Measurements from ENCODE around the gene MACROD2. TPM values are rescaled to one million over a fixed set of nuclear protein-coding genes. Genes with fewer than 3 reads are reported as not detected.

The MACROD2 gene
- total RNA-seq, 1 donor from 2014 or later: 2.4 TPM

DNA sequence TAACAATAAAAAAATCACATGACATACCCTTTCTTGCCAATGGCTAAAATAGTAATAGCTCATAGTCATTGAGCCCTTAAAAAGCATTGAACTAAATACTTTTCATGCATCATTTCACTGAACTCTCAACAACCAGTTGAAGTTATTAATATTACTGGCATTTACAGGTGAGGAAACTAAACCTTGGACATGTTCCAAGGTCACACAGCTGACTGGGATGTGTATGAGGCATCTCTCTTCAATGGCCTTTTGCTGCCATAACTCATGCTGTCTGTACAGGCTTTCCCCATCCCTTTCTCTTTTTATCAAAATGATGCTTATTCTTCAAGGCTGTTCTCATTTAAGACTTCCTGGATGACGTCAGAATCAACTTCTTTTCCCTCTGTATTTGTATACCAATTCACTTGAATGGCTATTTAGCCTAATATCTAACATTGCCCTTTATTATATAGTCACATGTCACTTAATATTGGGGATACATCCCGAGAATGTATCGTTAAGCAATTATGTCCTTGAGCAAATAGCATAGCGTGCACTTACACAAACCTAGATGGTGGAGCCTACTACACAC is 2101.5 kb downstream of the MACROD2 start:
- Mint-ChIP-seq H3K4me3 (ENCODE audit: unreplicated experiment) (no peak overlapping the region), H3K4me1 (ENCODE audit: low read depth, unreplicated experiment) (no peaks in the 10 kb centered on the region), H3K36me3 (ENCODE audit: low read depth, unreplicated experiment) (no peaks in the 10 kb centered on the region), H3K9me3 (ENCODE audit: unreplicated experiment) (peaks cover 3% of the 10 kb centered on the region), H3K27me3 (ENCODE audit: low read depth, unreplicated experiment) (peaks cover 8% of the 10 kb centered on the region), H3K27ac (ENCODE audit: unreplicated experiment) (no peak overlapping the region)
- FAIRE-seq (no peak), DNase-seq (ENCODE audit: low read depth) (no peak)
- Histone ChIP-seq H2AFZ (ENCODE audit: low read depth, low read length) (no peak overlapping the region), H4K20me1 (ENCODE audit: insufficient read depth, low read length) (no peaks in the 10 kb centered on the region), H3K4me3 (ENCODE audit: insufficient read depth, low read depth, low read length) (no peak overlapping the region), H3K4me2 (ENCODE audit: low read length) (no peak overlapping the region), H3K9ac (ENCODE audit: low read length) (no peak overlapping the region), H3K36me3 (ENCODE audit: insufficient read depth, low read length) (no peaks in the 10 kb centered on the region), H3K9me3 (ENCODE audit: insufficient read depth, low read depth, low read length) (peaks cover 3% of the 10 kb centered on the region), H3K79me2 (ENCODE audit: insufficient read depth, low read length) (no peaks in the 10 kb centered on the region), H3K27me3 (ENCODE audit: insufficient read depth, low read length) (no peaks in the 10 kb centered on the region), H3K27ac (ENCODE audit: low read depth, low read length) (no peak overlapping the region), H3K4me1 (ENCODE audit: insufficient read depth, low read length) (no peaks in the 10 kb centered on the region)
- TF ChIP-seq, protein P1, sequence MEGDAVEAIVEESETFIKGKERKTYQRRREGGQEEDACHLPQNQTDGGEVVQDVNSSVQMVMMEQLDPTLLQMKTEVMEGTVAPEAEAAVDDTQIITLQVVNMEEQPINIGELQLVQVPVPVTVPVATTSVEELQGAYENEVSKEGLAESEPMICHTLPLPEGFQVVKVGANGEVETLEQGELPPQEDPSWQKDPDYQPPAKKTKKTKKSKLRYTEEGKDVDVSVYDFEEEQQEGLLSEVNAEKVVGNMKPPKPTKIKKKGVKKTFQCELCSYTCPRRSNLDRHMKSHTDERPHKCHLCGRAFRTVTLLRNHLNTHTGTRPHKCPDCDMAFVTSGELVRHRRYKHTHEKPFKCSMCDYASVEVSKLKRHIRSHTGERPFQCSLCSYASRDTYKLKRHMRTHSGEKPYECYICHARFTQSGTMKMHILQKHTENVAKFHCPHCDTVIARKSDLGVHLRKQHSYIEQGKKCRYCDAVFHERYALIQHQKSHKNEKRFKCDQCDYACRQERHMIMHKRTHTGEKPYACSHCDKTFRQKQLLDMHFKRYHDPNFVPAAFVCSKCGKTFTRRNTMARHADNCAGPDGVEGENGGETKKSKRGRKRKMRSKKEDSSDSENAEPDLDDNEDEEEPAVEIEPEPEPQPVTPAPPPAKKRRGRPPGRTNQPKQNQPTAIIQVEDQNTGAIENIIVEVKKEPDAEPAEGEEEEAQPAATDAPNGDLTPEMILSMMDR (IDR thresholded peaks at IDR 0.05; ENCODE audit: insufficient read depth, low read depth, low read length): no peak
- no peak for TF ChIP-seq EZH2 (IDR thresholded peaks at IDR 0.05; ENCODE audit: insufficient read depth, low read length)

DNA sequence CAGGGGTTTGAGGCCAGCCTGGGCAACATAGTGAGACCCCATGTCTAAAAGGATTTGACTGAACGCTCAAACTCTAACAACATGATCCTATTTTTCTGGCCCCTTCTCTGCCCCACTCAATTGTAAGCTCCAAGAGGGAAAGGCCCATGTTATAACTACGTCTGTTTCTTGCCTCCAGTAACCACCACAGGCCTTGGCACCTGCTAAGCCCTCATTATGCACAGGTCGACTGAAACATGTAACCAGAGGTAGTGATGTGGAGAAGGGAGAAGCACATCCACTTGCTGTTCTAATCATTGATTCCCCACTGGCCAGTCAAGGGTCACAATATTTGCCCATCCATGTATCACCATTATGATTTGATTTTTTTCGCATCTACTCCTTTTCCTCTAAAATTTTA is 2102.5 kb downstream of the MACROD2 start:
- no peaks in the 10 kb centered on the region for H3K36me3 ChIP-seq (ENCODE audit: insufficient read depth, low read length)
- no peaks in the 10 kb centered on the region for H3K4me1 ChIP-seq (ENCODE audit: insufficient read depth, low read length)
- no peak overlapping the region for H2AFZ ChIP-seq (ENCODE audit: low read depth, low read length)
- H3K4me2 ChIP-seq (ENCODE audit: low read length): no peak overlapping the region
- Mint-ChIP-seq H3K4me1 (ENCODE audit: low read depth, unreplicated experiment) (no peaks in the 10 kb centered on the region), H3K27me3 (ENCODE audit: low read depth, unreplicated experiment) (peaks cover 10% of the 10 kb centered on the region), H3K4me3 (ENCODE audit: unreplicated experiment) (no peak overlapping the region), H3K9me3 (ENCODE audit: unreplicated experiment) (peaks cover 3% of the 10 kb centered on the region), H3K27ac (ENCODE audit: unreplicated experiment) (no peak overlapping the region), H3K36me3 (ENCODE audit: low read depth, unreplicated experiment) (no peaks in the 10 kb centered on the region)
- H3K79me2 ChIP-seq (ENCODE audit: insufficient read depth, low read length): no peaks in the 10 kb centered on the region
- H3K9me3 ChIP-seq (ENCODE audit: insufficient read depth, low read depth, low read length): peaks cover 3% of the 10 kb centered on the region
- FAIRE-seq (no peak), DNase-seq (ENCODE audit: low read depth) (no peak)
- no peak overlapping the region for H3K27ac ChIP-seq (ENCODE audit: low read depth, low read length)
- no peak overlapping the region for H3K9ac ChIP-seq (ENCODE audit: low read length)
- H4K20me1 ChIP-seq (ENCODE audit: insufficient read depth, low read length): no peaks in the 10 kb centered on the region
- TF ChIP-seq, protein P1 (IDR thresholded peaks at IDR 0.05; ENCODE audit: insufficient read depth, low read depth, low read length): no peak
- TF ChIP-seq EZH2 (IDR thresholded peaks at IDR 0.05; ENCODE audit: insufficient read depth, low read length): no peak
- no peak overlapping the region for H3K4me3 ChIP-seq (ENCODE audit: insufficient read depth, low read depth, low read length)
- H3K27me3 ChIP-seq (ENCODE audit: insufficient read depth, low read length): no peaks in the 10 kb centered on the region

DNA sequence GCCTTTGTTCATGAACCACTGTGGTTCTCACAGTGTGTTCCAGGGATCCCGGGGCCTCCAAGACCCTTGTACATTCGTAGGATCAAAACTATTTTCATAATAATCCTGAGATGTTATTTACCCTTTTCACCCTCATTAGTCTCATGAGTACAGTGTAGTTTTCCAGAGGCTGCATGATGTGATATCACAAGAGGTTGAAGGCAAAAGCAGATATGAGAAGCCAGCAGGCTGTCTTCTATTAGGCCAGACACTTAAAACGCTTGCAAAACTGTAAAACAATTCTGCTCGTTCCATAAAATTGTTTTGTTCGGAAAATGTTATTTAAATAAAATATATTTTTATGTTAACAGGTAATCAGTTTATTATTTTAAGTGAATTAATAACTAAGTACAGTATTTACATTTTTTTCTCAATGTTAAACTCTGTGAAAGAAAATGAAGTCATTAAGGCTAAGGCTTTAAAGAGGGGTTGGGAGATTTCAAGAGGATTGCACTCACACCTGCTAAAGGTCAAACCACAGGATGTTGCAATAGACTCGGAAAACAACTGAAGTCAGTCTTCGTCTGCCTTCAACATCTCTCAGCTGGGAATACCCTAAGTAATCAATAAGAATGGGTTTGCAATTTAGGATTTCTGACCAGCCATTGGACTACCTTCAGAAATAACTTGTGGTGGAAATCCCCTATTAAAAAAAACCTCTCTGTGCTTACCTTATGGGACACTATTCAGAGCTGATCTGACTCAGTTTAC is 2103.7 kb downstream of the MACROD2 start:
- Histone ChIP-seq H3K27me3 (ENCODE audit: insufficient read depth, low read length) (no peaks in the 10 kb centered on the region), H2AFZ (ENCODE audit: low read depth, low read length) (no peak overlapping the region), H3K4me2 (ENCODE audit: low read length) (no peak overlapping the region), H3K9me3 (ENCODE audit: insufficient read depth, low read depth, low read length) (peaks cover 3% of the 10 kb centered on the region), H3K36me3 (ENCODE audit: insufficient read depth, low read length) (no peaks in the 10 kb centered on the region), H3K27ac (ENCODE audit: low read depth, low read length) (no peak overlapping the region), H4K20me1 (ENCODE audit: insufficient read depth, low read length) (no peaks in the 10 kb centered on the region), H3K79me2 (ENCODE audit: insufficient read depth, low read length) (no peaks in the 10 kb centered on the region), H3K9ac (ENCODE audit: low read length) (no peak overlapping the region), H3K4me3 (ENCODE audit: insufficient read depth, low read depth, low read length) (no peak overlapping the region), H3K4me1 (ENCODE audit: insufficient read depth, low read length) (no peaks in the 10 kb centered on the region)
- Mint-ChIP-seq H3K4me1 (ENCODE audit: low read depth, unreplicated experiment) (no peaks in the 10 kb centered on the region), H3K27ac (ENCODE audit: unreplicated experiment) (no peak overlapping the region), H3K4me3 (ENCODE audit: unreplicated experiment) (no peak overlapping the region), H3K9me3 (ENCODE audit: unreplicated experiment) (peaks cover 3% of the 10 kb centered on the region), H3K27me3 (ENCODE audit: low read depth, unreplicated experiment) (peaks cover 10% of the 10 kb centered on the region), H3K36me3 (ENCODE audit: low read depth, unreplicated experiment) (no peaks in the 10 kb centered on the region)
- TF ChIP-seq, protein P1 (IDR thresholded peaks at IDR 0.05; ENCODE audit: insufficient read depth, low read depth, low read length): no peak
- no peak for TF ChIP-seq EZH2 (IDR thresholded peaks at IDR 0.05; ENCODE audit: insufficient read depth, low read length)
- FAIRE-seq (no peak), DNase-seq (ENCODE audit: low read depth) (no peak)
